Measurements from ENCODE around the gene PTPN4. TPM values are rescaled to one million over a fixed set of nuclear protein-coding genes. Genes with fewer than 3 reads are reported as not detected.

The PTPN4 gene
- total and polyA plus RNA-seq, 2 experiments from 2014 or later, result 41.6 to 90.4 TPM

GRCh38 chr2:119771331-119771730, 11.6 kb downstream of the PTPN4 start (continued):
- TF ChIP-seq REST (IDR thresholded peaks at IDR 0.05; ENCODE audit: unreplicated experiment), result no peak
- no peak for TF ChIP-seq ZNF114 (CRISPR knock-in tag; IDR thresholded peaks at IDR 0.05)
- no peak for TF ChIP-seq NANOG (IDR thresholded peaks at IDR 0.05; ENCODE audit: borderline replicate concordance)
- no peak for TF ChIP-seq CTCF (conservative IDR thresholded peaks at IDR 0.05; ENCODE audit: low read depth in 2 of 2)

- Mint-ChIP-seq H3K36me3 (ENCODE audit: low read depth) (peaks cover 3% of the 10 kb centered on the region; the same call in 1 of the 3 replicates), H3K4me1 (peaks cover 31% of the 10 kb centered on the region), H3K4me3 (no peak overlapping the region), H3K27ac (no peak overlapping the region), H3K27me3 (ENCODE audit: insufficient read depth, low read depth, poor library complexity) (peaks cover 6% of the 10 kb centered on the region), H3K9me3 (no peaks in the 10 kb centered on the region; the same call in 2 of the 3 replicates)
- Histone ChIP-seq H3K36me3 (ENCODE audit: insufficient read depth) (no peaks in the 10 kb centered on the region), H3K4me1 (ENCODE audit: insufficient read depth) (peaks cover 51% of the 10 kb centered on the region), H3K9me2 (ENCODE audit: insufficient read depth) (no peaks in the 10 kb centered on the region), H2AFZ (no peak overlapping the region), H3K27me3 (ENCODE audit: insufficient read depth) (no peaks in the 10 kb centered on the region), H3K79me2 (replicated peaks; ENCODE audit: insufficient read depth) (peaks cover 100% of the 10 kb centered on the region), H3F3A (replicated peaks; ENCODE audit: low read depth) (no peaks in the 10 kb centered on the region), H4K20me1 (replicated peaks; ENCODE audit: insufficient read depth) (peaks cover 35% of the 10 kb centered on the region), H3K27ac (ENCODE audit: low read depth) (no peak overlapping the region), H3K4me2 (no peak overlapping the region), H3K4me3 (no peak overlapping the region)
- TF ChIP-seq ZNF331 (CRISPR knock-in tag; IDR thresholded peaks at IDR 0.05; ENCODE audit: low read depth) (no peak), ZNF114 (CRISPR knock-in tag; IDR thresholded peaks at IDR 0.05) (no peak), STAT1 (IDR thresholded peaks at IDR 0.05; ENCODE audit: unreplicated experiment) (no peak), CREB1 (CRISPR knock-in tag; IDR thresholded peaks at IDR 0.05; ENCODE audit: low read depth) (no peak), ZNF462 (CRISPR knock-in tag; IDR thresholded peaks at IDR 0.05) (no peak), EZH2 (IDR thresholded peaks at IDR 0.05; ENCODE audit: low read depth, unreplicated experiment) (no peak)
- DNase-seq (ENCODE audit: low spot score), result no peak
- ATAC-seq, result no peak
Measured at GRCh38 chr2:119772128-119772527, 12.4 kb downstream of the PTPN4 start.

All from GM23338 (cell line).